ENCODE measurements around the gene BRME1. TPM values are rescaled to one million over a fixed set of nuclear protein-coding genes. Genes with fewer than 3 reads are reported as not detected.

BRME1 gene
- total RNA-seq, 1 donor from 2014 or later, result 2.0 TPM

DNA sequence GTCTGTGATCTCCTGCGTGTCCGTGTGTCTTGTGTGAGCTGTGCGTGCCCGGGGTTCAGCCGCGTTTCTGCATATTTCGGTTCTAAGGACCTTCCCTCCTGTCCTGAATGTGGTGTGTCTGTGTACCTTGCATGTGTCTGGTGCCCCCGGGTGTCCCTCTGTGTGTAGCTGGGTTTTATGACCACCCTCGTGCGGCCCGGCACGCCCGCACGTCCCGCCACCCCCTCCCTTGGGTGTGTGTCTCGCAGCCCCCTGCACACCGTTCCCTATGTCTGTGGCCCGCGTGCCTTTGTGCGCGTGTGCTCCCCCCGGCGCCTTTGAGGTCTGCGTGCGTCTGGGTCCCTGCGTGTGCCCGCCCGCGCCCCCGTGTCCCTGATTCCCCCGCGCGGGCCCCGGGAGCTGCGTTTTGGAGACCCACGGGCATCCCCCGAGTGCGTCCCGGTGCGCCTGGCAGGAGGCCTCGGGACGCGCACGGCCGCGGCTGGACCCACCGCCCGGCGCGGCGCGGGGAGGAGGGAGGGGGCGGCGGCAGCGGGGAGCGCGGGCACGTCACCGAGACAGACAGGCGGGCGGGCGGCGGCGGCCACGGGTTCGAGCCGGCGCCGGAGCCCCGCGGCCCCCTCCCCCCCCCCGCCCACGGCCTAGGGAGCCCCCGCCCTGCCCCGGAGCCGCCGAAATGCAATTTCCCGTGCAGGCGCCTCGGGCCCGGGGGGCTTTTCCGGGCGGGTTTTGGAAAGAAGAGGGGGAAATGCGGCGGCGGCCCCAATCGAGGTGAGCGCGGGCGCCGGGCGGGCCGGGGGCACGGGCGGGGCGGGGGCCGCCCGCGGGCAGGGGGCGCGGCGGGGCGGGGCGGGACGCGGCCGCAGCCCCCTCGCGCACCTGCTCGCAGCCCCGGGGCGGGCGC lies 41.0 kb downstream of the BRME1 start:
- H3K36me3 ChIP-seq, result no peaks in the 10 kb centered on the region
- peak overlapping the region; percentile 68 for H3K4me3 ChIP-seq
- intact Hi-C loops (cut with DNase I), result loop anchor here (10.0 kb wide), 1 partner anchor 80 kb away; no protein-coding TSS in a partner anchor
- no peak for DNase-seq
- H3K9me3 ChIP-seq, result no peaks in the 10 kb centered on the region
- H3K4me1 ChIP-seq, result peaks cover 34% of the 10 kb centered on the region
- TF ChIP-seq, protein P1, sequence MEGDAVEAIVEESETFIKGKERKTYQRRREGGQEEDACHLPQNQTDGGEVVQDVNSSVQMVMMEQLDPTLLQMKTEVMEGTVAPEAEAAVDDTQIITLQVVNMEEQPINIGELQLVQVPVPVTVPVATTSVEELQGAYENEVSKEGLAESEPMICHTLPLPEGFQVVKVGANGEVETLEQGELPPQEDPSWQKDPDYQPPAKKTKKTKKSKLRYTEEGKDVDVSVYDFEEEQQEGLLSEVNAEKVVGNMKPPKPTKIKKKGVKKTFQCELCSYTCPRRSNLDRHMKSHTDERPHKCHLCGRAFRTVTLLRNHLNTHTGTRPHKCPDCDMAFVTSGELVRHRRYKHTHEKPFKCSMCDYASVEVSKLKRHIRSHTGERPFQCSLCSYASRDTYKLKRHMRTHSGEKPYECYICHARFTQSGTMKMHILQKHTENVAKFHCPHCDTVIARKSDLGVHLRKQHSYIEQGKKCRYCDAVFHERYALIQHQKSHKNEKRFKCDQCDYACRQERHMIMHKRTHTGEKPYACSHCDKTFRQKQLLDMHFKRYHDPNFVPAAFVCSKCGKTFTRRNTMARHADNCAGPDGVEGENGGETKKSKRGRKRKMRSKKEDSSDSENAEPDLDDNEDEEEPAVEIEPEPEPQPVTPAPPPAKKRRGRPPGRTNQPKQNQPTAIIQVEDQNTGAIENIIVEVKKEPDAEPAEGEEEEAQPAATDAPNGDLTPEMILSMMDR (IDR thresholded peaks at IDR 0.05), result no peak
- ATAC-seq, result no peak
- H3K27ac ChIP-seq, result no peak overlapping the region
- H3K27me3 ChIP-seq (ENCODE audit: low read depth), result no peaks in the 10 kb centered on the region

DNA sequence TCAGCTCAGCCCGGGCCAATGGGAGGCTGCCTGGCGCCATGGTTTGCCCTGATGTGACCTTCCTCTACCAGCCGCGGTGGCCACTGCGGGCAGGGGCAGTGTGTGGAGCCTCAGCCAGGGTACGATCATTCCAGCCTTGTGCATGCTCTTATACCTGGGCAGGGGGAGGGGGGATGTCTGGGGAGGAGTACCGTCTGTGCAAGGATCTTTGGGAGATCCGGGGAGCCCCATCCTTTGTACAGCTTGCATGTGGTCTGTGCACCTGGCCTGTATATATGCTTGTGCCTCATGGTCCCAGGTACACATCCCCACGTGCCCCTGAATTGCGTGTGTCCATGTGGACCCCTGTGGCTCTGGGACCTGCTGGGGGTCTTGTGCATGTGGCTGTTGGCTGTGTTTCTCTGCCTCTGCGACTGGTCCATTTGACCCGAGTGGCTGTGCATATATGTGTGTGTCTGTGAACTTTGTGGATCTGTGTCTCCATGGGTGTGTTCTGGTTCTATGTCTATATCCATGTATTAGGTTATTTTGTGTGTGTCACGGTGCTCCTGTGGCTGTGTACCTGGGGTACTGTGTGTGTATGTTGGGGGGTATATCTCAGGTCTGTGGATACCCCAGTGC lies 41.8 kb downstream of the BRME1 start:
- H3K27ac ChIP-seq, result no peak overlapping the region
- H3K4me3 ChIP-seq, result no peak overlapping the region
- no peak for ATAC-seq
- peaks cover 34% of the 10 kb centered on the region for H3K4me1 ChIP-seq
- TF ChIP-seq, protein P1 (IDR thresholded peaks at IDR 0.05), result no peak
- no peak for DNase-seq
- no peaks in the 10 kb centered on the region for H3K9me3 ChIP-seq
- no peaks in the 10 kb centered on the region for H3K27me3 ChIP-seq (ENCODE audit: low read depth)
- intact Hi-C loops (cut with DNase I), result loop anchor here (10.0 kb wide), 1 partner anchor 79 kb away; no protein-coding TSS in a partner anchor
- no peaks in the 10 kb centered on the region for H3K36me3 ChIP-seq

DNA sequence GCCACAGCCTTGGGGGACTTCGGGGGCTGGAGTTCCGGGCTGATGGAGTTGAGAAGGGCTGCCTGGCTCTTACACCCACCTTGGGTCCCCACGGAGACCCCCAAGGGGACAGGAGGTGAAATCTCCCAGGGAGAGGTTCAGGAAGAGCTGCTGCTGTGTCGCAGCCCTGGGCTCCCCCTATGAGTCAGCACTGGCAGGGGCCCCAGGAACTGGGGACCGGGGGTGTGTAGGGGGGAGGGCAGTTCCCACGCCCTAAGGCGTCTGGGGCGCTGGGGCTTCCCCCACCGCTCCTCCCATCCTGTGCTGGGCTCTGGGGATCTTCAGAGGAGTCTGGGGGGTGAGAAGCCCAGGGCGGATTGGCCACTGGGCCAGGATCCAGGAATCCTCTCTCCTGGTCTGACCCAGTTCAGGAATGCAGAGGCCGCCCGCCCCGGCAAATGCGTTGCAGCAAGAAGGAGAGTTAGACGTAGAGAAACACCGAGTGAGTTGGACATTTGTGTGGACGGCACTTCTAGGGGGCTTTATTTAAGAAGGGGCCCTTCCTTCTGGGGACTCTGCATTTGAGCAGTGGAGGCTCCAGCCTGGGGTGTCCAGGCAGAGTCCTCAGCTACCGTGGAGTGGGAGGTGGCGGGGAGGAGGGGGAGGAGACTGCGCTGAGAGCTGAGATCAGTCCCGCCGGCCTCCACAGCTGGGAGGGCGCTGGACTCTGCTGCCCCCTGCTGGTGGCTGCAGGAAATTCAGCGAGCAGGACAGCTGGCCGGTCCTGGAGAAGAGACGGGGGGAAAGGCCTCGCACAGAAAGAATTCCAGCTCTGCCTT lies 44.0 kb downstream of the BRME1 start:
- no peaks in the 10 kb centered on the region for H3K9me3 ChIP-seq
- H3K36me3 ChIP-seq, result no peaks in the 10 kb centered on the region
- peak overlapping the region; percentile 97 for H3K27ac ChIP-seq
- H3K4me3 ChIP-seq, result peak overlapping the region; percentile 56
- ATAC-seq, result peak; percentile 94 to 95
- TF ChIP-seq, protein P1 (IDR thresholded peaks at IDR 0.05), result peak; percentile 99
- peaks cover 34% of the 10 kb centered on the region for H3K4me1 ChIP-seq
- intact Hi-C loops (cut with DNase I), result loop anchor here (10.0 kb wide), 1 partner anchor 77 kb away; no protein-coding TSS in a partner anchor
- H3K27me3 ChIP-seq (ENCODE audit: low read depth), result no peaks in the 10 kb centered on the region
- peak; percentile 95 for DNase-seq

DNA sequence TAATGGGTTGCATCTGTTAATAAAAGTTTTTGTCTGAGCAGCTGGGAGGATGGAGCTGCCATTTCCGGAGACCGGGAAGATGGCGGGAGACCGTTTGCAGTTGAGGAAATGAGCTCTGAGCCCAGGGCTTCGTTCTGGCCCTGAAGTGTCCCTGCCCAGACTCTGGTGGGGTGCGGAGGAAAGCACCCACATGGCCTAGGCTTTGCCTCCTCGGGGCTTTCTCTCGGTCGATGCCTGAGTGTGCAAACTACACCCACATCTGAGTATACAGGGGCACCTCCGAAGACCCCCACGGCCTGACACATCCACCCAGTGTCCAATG lies 44.6 kb downstream of the BRME1 start:
- Histone ChIP-seq H3K27ac (peak overlapping the region; percentile 97), H3K9me3 (no peaks in the 10 kb centered on the region), H3K4me3 (peak overlapping the region; percentile 56), H3K36me3 (no peaks in the 10 kb centered on the region), H3K4me1 (peaks cover 34% of the 10 kb centered on the region), H3K27me3 (ENCODE audit: low read depth) (no peaks in the 10 kb centered on the region)
- intact Hi-C loops (cut with DNase I), result loop anchor here (10.0 kb wide), 1 partner anchor 77 kb away; no protein-coding TSS in a partner anchor
- DNase-seq, result no peak
- ATAC-seq, result peak; percentile 3 to 6
- TF ChIP-seq, protein P1 (IDR thresholded peaks at IDR 0.05), result no peak
